ENCODE results near the gene ERBB4.

The ERBB4 gene

GRCh38 chr2:211373203-211373602 lies 1165.4 kb downstream of the ERBB4 start:
- no peak for DNase-seq (ENCODE audit: low read depth in 4 of 4, low spot score in 1 of 4)

GRCh38 chr2:211371465-211371864 lies 1167.1 kb downstream of the ERBB4 start:
- no peak for DNase-seq (ENCODE audit: low read depth in 4 of 4, low spot score in 1 of 4)

GRCh38 chr2:211368467-211368866 lies 1170.1 kb downstream of the ERBB4 start:
- DNase-seq (ENCODE audit: low read depth in 4 of 4, low spot score in 1 of 4), result no peak

- no peak for DNase-seq (ENCODE audit: low read depth in 4 of 4, low spot score in 1 of 4)
These were observed 1170.9 kb downstream of the ERBB4 start for GRCh38 chr2:211367711-211368110.

GRCh38 chr2:211367293-211367692 lies 1171.3 kb downstream of the ERBB4 start:
- DNase-seq (ENCODE audit: low read depth in 4 of 4, low spot score in 1 of 4), result no peak

- DNase-seq (ENCODE audit: low read depth in 4 of 4, low spot score in 1 of 4), result no peak
These were observed 1173.7 kb downstream of the ERBB4 start for GRCh38 chr2:211364911-211365310.

- no peak for DNase-seq (ENCODE audit: low read depth in 4 of 4, low spot score in 1 of 4)
These were observed 1177.2 kb downstream of the ERBB4 start for GRCh38 chr2:211361383-211361782.

GRCh38 chr2:211359347-211359746 lies 1179.3 kb downstream of the ERBB4 start:
- no peak for DNase-seq (ENCODE audit: low read depth in 4 of 4, low spot score in 1 of 4)

GRCh38 chr2:211358504-211358903 lies 1180.1 kb downstream of the ERBB4 start:
- DNase-seq (ENCODE audit: low read depth in 4 of 4, low spot score in 1 of 4), result no peak

- no peak for DNase-seq (ENCODE audit: low read depth in 4 of 4, low spot score in 1 of 4)
These were observed 1184.1 kb downstream of the ERBB4 start for GRCh38 chr2:211354481-211354880.

- DNase-seq (ENCODE audit: low read depth in 4 of 4, low spot score in 1 of 4), result no peak
These were observed 1186.6 kb downstream of the ERBB4 start for GRCh38 chr2:211351987-211352386.

GRCh38 chr2:211349031-211349430 lies 1189.6 kb downstream of the ERBB4 start:
- DNase-seq (ENCODE audit: low read depth in 4 of 4, low spot score in 1 of 4), result no peak

GRCh38 chr2:211347328-211347727 lies 1191.3 kb downstream of the ERBB4 start:
- DNase-seq (ENCODE audit: low read depth in 4 of 4, low spot score in 1 of 4), result no peak

GRCh38 chr2:211344289-211344688 lies 1194.3 kb downstream of the ERBB4 start:
- no peak for DNase-seq (ENCODE audit: low read depth in 4 of 4, low spot score in 1 of 4)

GRCh38 chr2:211333377-211333776 lies 1205.2 kb downstream of the ERBB4 start:
- no peak for DNase-seq (ENCODE audit: low read depth in 4 of 4, low spot score in 1 of 4)

- DNase-seq (ENCODE audit: low read depth in 4 of 4, low spot score in 1 of 4), result no peak
These were observed 1206.9 kb downstream of the ERBB4 start for GRCh38 chr2:211331736-211332135.

- DNase-seq (ENCODE audit: low read depth in 4 of 4, low spot score in 1 of 4), result no peak
These were observed 1208.7 kb downstream of the ERBB4 start for GRCh38 chr2:211329882-211330281.

GRCh38 chr2:211329421-211329820 lies 1209.2 kb downstream of the ERBB4 start:
- DNase-seq (ENCODE audit: low read depth in 4 of 4, low spot score in 1 of 4), result no peak

- DNase-seq (ENCODE audit: low read depth in 4 of 4, low spot score in 1 of 4), result no peak
These were observed 1210.5 kb downstream of the ERBB4 start for GRCh38 chr2:211328126-211328525.
